GM19397 (cell line): ENCODE results near the gene CACNA1I.

Source experiments
- ATAC-seq: cut with Tn5 transposase; IDR thresholded peaks from one replicate; pipeline ENCODE4 v1.9.1; 2021; ENCODE audit warnings: mild to moderate bottlenecking, moderate library complexity; ENCODE audit not compliant: unreplicated experiment

Gene CACNA1I

DNA sequence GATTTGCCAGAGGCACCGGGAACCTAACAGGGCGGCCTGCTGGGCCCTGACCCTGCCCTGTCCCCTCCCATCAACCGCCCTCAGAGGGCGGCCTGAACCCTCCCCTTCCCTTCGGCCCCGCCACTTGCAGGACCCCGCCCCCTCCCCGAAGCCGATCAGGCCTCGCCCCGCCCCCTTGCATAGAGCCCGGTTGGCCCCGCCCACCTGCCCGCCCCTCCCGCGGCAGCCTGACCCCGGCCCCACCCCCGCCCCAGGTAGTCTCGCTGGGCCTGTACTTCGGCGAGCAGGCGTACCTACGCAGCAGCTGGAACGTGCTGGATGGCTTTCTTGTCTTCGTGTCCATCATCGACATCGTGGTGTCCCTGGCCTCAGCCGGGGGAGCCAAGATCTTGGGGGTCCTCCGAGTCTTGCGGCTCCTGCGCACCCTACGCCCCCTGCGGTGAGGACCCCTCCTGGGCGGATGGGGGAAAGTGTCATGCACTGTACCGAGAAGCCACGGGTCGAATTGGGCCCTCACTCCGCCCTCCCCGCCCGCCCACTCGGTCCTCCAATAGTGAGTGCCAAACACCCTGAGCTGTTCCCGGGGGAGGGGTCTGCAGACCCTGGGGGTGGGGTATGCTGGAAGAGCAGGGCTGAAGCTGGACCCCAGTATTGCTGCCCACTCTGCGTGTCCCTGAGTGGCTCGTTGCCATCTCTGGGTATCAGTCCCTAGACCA lies 94.1 kb downstream of the CACNA1I start:
- no peak for ATAC-seq

DNA sequence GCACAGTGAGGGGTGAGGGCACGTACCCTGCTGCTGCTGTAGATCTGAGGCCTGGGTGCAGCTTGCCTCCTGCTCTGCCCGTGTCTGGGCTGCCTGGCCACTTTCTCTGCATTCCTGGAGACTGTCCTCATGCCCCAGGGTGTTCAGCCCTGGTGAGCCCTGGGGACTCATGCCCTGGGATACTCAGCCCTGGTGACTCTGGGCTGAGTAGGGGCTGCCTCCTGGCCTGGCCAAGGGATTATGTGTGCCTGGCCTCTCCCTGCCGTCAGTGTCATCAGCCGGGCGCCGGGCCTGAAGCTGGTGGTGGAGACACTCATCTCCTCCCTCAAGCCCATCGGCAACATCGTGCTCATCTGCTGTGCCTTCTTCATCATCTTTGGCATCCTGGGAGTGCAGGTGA lies 94.7 kb downstream of the CACNA1I start:
- no peak for ATAC-seq

DNA sequence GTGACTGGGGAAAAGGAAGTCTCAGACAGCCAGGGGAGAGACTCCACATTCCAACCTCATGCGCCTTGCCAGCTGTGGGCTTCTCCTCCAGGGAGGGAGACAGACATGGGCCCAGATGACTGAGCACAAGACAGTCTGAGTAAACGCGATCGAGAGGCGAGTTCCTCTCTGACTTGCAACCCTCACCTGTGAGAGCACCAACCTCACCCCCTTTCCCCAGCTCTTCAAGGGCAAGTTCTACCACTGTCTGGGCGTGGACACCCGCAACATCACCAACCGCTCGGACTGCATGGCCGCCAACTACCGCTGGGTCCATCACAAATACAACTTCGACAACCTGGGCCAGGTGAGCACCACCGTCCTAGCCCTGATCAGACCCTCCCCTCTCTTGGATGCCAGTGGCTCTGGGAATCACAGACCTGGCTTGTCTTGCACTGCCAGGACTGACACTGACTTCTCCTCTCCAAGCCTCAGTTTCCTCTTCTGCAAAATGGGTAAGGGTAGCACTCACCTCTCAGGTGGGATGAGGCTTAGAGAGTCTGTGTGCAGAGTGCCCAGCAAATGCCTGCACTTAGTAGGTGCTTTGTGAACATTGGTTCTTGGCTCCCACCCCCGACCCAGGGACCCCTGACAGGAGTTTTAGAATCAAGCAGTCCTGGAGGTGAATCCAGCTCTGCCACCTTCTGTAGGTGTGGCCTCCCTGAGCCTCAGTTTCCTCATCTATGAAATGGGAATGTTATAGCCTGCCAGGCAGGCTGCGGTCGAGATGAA lies 95.3 kb downstream of the CACNA1I start:
- ATAC-seq, result no peak

DNA sequence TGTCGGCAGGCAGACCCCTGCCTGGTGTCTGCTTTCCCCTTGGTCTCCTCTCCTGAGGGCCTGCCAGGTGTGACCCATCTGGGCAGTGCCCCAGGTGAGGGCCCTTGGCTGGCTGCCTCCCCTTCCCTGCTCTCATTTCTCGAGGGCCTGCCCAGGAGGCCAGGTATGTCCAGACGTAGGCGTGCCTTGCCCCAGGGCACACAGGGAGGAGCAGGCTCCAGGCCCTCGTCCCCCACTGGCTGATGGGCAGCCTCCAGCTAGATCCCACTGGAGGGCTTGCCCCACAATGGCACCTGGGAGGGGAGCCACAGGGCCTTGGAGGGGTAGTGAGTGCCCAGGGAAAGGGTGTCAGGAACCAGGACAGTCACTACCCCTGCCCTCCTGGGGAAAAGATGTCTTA lies 95.9 kb downstream of the CACNA1I start:
- no peak for ATAC-seq

DNA sequence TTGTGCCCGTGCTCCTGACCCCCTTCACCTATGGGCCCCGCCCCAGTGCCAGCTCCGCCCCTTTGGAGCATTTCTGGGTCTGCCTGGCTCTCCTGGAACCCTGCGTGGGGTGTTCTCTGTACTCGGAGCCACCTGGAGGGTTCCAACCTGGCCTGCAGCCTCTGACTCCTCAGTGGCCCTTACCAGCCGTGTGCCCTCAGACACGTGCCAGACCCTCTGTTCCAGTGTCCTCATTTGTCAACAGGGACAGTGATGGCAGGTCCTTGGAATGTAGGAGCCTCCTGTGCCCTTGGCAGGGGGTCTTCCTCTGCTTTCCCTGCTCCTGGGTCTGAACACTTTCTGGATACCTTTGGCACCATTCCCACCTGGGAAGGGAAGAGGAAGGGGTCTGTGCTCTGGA lies 96.4 kb downstream of the CACNA1I start:
- no peak for ATAC-seq

DNA sequence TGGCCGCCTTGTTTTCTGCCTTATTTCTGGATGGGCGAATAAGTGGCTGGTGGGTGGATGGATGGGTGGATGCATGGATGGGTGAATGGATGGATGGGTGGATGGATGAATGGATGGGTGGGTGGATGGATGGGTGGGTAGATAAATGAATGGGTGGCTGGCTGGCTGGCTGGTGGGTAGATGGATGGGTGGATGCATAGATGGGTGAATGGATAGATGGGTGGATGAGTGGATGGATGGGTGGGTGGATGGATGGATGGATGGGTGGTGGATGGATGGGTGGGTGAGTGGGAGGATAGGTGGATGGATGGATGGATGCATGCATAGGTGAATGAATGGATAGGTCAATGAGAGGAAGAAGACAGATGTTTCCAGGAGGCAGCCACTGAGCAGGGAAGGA lies 98.9 kb downstream of the CACNA1I start:
- ATAC-seq, result no peak

DNA sequence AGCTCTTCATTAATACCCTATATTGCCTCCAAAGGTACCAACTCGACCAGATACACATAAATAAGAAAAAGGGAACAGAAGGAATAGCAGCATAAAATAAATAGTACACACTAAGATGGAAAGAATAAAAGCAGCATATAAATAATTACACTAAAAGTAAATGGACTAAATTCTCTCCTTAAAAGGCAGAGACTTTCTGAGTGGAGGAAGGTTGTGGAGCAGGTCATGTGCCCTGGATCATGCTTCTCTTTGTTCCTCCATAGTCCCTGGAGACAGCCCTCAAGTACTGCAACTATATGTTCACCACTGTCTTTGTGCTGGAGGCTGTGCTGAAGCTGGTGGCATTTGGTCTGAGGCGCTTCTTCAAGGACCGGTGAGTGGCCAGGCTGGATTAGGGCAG lies 101.4 kb downstream of the CACNA1I start:
- no peak for ATAC-seq

DNA sequence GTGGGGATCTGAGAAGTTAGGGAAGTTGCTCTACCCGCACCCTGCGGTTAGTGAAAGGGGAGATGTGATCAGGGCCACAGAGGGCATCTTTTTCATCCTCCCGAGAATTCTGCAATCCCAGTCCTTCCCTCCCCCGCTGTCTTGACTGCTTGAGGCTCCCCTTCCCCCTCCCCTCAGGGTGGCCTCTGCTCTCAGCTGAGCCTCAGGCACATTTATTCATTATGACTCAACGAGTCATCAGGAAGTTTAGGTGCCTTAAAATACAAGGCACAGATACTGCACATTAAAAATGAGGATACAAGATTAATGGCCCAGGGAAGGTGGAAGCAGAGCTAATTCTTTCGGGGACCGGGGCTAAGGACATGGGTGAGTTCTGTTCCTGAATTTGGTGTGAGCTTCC lies 104.0 kb downstream of the CACNA1I start:
- no peak for ATAC-seq

DNA sequence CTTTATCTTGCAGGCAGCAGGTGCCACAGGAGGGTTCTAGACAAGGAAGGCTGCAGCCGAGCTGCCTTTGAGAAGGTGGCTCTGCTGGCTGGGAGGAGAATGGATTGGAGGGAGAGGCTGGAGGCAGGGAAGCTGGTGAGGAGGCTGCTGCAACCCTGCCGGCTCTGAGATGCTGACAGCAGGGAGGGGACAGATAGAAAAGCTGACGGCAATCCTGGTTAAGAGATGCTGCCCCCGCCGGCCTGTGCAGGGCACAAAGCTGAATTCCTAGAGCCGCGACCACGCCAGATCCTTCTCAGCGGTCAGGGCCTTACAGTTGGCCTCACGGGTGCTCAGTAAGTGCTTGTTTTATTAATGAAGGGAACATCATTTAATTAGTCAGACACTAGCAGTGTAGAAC lies 105.4 kb downstream of the CACNA1I start:
- ATAC-seq, result no peak

DNA sequence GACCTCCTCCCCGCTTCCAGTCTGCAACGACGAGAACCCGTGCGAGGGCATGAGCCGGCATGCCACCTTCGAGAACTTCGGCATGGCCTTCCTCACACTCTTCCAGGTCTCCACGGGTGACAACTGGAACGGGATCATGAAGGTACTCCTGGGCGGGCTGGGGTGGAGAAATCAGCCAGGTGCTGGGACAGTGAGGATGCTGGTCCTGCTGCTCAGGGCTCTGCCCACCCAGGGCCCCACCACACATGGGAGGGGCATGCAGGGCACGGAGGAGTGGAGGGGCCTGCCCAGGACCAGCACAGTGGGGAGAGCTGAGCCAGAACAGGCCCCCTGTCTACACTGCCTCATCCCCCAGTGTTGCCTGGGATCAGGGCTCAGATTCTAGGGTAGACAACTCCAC lies 107.4 kb downstream of the CACNA1I start:
- no peak for ATAC-seq

DNA sequence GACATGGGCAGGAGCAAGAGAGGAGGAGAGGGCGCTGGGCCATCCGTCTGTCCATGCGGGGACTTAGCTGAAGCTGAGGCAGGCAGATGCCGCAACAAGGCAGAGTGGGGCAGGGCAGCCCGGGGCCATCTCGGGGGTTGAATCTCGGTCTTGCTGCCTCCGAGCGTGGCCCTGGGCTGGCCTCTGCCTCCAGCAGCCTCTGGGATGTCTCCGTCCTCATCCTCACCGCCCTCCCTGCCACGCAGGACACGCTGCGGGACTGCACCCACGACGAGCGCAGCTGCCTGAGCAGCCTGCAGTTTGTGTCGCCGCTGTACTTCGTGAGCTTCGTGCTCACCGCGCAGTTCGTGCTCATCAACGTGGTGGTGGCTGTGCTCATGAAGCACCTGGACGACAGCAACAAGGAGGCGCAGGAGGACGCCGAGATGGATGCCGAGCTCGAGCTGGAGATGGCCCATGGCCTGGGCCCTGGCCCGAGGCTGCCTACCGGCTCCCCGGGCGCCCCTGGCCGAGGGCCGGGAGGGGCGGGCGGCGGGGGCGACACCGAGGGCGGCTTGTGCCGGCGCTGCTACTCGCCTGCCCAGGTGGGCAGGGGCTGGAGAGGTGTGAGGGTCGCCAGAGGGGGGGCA lies 108.4 kb downstream of the CACNA1I start:
- no peak for ATAC-seq

DNA sequence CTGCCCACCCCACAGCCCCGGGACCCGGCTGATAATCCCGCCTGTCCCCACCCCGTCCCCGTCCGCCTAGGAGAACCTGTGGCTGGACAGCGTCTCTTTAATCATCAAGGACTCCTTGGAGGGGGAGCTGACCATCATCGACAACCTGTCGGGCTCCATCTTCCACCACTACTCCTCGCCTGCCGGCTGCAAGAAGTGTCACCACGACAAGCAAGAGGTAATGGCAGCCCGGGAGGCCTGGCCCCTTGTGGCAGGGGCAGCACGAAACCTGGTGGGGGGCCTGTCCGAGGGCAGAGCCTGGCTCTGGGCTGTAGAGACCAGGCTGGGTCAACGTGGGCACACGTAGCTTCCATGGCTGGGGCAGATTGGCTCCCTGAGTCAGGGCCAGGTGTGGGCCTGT lies 109.1 kb downstream of the CACNA1I start:
- no peak for ATAC-seq

DNA sequence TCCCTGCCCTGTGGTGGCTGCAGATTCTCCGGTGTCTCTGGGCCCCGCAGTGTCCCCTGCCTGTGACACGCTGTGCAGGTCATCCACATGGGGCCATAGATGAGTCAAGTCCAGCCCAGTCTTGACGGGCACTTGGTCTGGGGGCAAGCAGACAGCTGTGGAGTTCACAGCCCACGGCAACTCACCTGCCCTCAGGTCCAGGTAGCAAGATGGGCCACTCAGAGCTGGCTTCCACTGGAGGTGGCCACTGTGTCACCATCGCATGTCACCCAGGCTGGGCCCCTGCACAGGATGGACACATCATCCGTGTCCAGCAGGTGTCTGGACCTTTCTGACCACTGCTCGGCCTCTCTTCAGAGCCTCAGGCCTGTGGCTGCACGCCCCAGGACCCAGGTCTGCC lies 109.9 kb downstream of the CACNA1I start:
- ATAC-seq, result no peak

DNA sequence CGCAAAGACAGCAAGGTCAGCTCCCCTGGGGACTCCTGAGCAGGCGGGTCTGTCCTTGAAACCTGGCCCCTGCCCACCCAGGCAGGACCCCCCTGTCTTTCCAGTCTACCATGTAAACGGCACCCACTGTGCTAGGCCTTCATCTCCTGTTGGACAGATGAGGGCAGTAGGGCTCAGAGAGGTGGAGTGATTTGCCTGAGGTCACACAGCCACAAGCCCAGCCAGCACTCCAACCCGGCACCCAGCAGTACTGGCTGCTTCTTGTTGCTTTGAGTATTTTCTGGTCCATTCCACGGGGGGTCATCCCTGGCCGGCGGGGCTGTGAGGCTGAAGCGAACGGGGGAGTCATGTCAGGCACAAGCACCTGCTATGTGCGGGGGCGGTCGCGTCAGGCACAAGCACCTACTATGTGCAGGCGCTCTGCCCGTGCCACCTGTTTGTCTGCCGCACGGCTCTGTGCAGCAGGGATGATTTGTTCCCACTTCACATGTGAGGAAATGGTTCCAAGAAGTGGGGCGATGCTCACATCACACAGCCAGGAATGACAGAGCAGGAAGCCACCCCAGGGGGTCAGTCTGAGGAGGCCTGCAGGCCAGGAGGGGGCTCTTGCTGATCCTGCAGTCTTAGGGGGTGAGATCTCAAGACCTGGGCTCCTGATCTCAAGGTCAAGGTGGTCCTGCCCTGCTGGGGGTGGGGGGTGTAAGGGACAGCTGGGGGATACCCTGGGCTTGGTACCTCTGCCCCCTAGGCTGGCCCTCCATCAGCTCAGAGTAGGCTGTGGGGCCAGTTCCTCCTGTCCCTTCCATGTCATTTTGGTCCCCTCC lies 110.7 kb downstream of the CACNA1I start:
- ATAC-seq, result no peak

DNA sequence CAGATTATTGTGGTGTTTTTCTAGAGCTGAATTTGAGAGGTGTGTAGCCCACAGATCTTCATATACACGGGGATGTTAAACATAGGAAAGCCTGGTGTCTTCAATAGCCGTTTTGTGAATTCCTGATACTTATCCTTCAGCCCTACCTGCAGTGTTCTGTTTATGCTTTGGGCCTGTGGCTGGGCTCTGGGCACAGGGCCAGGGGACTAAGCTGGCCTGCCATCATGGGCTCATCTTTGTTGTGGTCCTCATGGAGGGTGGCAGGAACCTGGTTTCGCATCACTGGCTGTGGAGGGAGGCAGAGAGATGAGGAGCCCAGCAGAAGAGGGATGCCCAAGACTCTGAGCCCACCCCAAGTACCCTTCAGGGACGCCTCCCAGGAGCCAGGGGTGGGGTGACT lies 112.4 kb downstream of the CACNA1I start:
- ATAC-seq, result no peak

DNA sequence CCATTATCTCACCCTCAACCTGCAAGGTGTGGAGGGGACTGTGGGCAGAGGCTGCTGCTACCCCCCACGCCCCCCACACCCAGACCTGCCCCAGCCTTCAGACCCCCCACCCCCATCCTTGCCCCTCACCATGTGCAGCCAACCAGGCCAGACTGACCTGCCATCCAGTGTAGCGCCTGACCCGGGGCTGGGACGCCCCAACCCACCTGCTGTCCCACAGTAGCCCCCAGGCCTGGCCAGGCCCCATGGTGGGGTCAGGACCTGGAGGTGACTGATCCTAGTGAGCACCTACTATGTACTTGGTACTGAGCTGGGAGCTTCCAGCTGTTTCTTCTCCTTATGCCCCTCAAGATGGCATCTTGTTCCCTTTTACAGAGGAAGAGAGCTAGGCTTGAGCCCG lies 113.1 kb downstream of the CACNA1I start:
- no peak for ATAC-seq

DNA sequence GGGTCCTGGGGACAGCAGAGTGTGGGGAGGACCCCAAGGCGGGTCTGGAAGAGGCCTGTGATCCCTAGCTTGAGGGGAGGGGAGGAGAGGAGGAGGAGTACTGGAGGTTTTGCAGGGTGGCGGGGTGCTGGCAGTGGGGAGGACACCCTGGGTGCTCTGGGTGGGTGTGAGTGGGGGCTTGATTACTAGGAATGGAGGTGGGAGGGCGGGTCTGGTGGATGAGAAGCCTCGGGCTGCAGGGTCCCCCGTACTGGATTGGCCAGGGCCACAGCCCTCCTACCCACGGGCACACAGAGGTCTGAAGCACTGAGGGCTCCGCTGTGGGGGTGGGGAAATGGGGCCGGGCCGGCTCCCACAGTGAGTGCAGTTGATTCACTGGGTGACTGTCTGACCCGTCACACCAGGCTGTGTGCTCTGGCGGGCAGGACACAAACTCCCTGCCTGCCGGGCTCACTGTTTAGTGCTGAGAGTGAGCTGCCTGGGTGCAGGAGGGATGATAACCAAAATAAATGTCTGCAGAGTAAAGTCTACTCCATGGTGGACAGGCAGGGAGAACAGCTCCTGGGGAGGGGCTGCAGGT lies 114.2 kb downstream of the CACNA1I start:
- no peak for ATAC-seq

DNA sequence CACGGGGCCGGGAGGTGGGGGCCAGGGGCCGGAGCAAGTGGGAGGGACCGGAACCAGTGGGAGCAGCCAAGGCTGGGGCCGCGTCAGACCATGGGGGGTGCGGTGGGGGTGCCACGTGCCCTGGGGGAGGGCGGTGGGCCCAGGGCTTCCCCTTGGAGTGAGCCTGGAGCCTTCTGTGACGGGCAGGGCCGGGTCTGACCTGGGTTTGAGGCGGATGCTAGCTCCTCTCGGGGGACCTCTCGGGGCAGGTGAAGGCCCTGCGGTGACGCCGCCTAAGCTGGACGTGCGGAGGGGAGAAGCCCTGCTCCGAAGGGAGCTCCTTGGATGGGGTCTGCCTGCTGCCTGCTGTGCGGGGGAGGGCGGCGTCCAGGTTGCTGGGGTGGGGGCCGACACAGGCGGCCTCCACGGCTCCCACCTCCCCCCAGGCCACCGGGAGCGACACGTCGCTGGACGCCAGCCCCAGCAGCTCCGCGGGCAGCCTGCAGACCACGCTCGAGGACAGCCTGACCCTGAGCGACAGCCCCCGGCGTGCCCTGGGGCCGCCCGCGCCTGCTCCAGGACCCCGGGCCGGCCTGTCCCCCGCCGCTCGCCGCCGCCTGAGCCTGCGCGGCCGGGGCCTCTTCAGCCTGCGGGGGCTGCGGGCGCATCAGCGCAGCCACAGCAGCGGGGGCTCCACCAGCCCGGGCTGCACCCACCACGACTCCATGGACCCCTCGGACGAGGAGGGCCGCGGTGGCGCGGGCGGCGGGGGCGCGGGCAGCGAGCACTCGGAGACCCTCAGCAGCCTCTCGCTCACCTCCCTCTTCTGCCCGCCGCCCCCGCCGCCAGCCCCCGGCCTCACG lies 115.0 kb downstream of the CACNA1I start:
- no peak for ATAC-seq

DNA sequence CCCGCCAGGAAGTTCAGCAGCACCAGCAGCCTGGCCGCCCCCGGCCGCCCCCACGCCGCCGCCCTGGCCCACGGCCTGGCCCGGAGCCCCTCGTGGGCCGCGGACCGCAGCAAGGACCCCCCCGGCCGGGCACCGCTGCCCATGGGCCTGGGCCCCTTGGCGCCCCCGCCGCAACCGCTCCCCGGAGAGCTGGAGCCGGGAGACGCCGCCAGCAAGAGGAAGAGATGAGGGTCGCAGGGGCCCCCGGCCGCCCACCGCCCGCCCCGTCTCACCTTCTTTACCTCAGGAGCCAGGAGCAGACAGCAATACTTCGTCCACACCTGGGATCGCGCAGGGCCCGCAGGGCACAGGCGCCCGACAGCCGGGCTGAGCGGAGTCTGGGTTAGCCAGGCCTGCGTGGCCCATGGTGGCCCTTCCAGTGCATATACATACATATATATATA lies 115.6 kb downstream of the CACNA1I start:
- no peak for ATAC-seq
